DMS 273 treated with DMSO at 0.1 percent for 48 hours (cell line): ENCODE results near the gene TMEM74B.

Source experiments
- DNase-seq: peaks from one replicate; lab custom pipeline; 2025; lab: John Stamatoyannopoulos, UW

TMEM74B gene

GRCh38 chr20:1205802-1206201 lies 21.0 kb upstream of the TMEM74B start:
- DNase-seq: no peak

- no peak for DNase-seq
Observed at GRCh38 chr20:1204576-1204975, 19.8 kb upstream of the TMEM74B start.

GRCh38 chr20:1204113-1204512 lies 19.3 kb upstream of the TMEM74B start:
- DNase-seq: no peak

DNA sequence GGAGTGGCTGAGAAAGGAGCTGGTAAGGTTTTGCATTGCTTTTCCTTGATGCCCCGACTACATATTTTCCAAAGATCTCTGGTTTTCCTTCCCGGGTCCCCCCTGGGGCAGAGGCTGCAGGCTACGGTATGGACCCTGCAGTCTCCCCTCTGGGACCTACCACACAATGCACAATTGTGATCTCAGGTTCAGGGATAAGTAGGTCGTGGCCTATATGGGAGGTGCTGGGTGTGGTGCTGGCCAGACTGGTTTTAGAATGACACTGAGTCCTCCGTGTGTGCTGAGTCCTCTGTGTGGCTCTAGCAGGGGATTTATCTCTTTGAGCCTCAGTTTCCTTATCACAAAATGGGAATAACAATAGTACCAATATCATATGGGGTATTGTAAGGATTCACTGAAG lies 18.8 kb upstream of the TMEM74B start:
- DNase-seq: no peak

GRCh38 chr20:1202762-1203504 lies 18.2 kb upstream of the TMEM74B start, which contains the start of gene C20orf202:
C20orf202 (plus strand) TSS chr20:1203454; CDS start chr20:1203586, 132 bp downstream.
- DNase-seq: no peak

GRCh38 chr20:1199964-1200363 lies 15.2 kb upstream of the TMEM74B start:
- DNase-seq: no peak

GRCh38 chr20:1199212-1199873 lies 14.6 kb upstream of the TMEM74B start:
- DNase-seq: no peak

DNA sequence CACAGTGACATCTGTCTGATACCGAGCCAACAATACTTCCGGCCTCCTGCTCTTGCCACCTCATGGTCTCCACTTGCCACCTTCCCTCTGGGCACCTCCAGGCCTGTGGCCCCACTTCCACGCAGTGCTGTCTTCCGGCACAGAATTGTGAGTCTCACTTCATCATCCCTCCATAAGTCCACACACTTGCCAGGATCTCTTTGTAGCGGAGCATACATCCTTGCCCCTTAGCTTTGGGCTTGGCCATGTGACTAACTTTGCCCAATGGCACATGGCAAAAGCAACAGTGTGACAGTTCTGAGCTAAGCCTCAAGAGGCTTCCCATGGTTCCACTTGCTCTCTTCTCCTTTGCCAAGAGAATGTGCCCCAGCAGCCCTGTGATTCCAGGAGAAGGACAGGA lies 14.0 kb upstream of the TMEM74B start:
- no peak for DNase-seq

DNA sequence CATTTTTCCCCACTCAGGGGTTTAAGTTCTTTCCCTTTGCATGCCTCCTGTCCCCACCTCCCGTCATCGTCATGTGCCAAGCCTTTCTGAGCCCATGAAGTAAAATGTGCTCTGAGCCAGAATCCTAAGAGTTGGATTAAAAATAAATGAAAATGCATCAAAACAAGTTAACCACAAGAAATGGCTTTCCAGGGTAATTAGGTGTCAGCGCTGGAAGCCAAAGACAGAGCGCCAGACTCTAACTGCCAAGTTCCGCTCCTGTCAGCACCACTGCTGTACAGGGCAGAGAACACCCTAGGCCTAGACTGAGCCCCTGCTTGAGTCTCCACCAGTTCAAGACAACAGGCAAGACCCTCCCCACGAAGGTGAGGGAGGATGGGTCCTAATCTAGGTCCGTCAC lies 13.0 kb upstream of the TMEM74B start:
- DNase-seq: no peak

- no peak for DNase-seq
Observed at GRCh38 chr20:1196634-1197033, 11.9 kb upstream of the TMEM74B start.

DNA sequence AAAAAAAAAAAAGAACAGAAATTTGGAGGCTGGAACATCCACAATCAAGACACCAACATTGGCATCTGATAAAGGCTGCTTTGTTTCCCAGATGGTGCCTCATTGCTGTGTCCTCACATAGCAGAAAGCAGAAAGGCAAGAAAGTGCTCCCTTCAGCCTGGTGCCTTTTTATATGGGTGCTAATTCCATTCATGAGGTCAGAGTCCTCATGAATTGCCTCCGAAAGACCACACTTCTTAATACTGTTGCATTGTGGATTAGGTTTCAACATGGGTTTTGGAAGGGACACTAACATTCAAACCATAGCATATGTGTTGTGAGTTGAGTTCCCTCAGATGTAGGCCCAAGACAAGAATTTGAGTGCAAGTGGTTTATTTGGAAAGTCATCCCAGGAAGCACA lies 10.4 kb upstream of the TMEM74B start:
- no peak for DNase-seq

DNA sequence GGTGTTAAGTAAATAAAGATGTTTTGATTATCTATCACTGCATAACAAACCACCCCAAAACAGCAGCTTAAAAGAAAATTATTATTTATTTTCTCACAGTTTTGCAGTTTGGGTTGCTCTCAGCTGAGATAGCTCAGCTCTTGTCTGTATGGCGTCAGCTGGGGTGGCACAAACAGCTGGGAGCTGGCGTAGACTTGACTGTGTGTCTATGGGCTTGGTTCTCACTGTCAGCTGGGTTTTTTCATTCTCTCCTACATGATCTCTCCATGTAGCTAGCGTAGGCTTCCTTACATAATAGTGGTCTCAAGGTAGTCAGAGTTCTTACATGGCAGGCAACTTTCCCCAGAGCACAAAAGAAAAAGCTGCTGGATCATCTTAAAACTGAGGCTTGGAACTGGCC lies 6.5 kb upstream of the TMEM74B start:
- no peak for DNase-seq

- DNase-seq: no peak
Observed at GRCh38 chr20:1190847-1191246, 6.1 kb upstream of the TMEM74B start.

DNA sequence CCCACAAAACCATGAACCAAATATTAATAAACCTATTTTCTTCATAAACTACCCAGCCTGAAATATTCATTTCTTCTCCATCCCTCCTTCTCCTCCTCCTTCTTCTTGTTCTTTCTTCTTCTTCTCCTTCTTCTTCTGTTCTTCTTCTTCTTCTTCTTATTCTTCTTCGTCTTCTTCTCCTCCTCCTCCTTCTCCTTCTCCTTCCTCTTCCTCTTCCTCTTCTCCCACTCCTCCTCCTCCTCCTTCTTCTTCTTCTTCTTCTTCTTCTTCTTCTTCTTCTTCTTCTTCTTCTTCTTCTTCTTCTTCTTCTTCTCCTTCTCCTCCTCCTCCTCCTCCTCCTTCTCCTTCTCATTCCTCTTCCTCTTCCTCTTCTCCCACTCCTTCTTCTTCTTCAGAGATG lies 5.0 kb upstream of the TMEM74B start:
- no peak for DNase-seq

DNA sequence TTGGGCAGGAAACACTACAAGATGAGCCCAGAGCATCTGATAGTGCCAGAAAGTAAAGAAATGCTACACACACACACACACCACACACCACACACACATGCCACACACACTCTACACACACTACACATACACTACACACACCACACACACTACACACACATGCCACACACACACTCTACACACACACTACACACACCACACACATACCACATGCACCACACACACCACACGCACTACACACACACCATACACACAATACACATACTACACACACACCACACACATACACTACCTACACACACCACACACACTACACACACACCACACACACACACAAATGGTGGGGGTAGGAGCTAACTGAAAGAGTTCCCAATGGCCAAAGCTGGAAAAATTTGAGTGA lies 3.6 kb upstream of the TMEM74B start:
- no peak for DNase-seq

DNA sequence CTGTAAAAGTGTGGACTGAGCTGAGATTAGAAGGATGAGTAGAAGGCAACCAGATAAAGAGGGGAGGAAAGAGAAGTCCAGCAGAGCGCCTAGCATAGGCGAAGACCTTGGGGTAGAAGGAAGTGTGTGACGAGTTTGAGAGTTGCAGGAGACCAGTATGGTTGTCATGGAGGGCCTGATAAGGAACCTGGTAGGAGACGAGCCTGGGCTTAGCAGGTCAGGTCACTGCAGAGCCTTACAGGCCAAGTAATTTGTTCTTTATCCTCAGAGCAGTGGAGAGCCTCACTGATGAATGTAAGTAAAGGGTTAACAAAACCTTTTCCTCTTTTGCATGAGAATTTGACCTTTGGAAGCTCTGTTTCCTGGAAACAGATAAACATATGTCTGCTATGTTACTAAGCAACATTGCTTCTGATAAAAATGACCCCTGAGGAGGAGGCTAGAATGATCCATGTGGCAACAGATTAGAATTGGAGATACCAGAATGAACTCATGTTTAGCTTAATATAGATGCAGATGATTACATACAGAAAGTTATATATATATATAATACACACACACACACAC lies 2.9 kb upstream of the TMEM74B start:
- DNase-seq: peak; percentile 6

- no peak for DNase-seq
Observed at GRCh38 chr20:1186367-1186991, 1.7 kb upstream of the TMEM74B start.

DNA sequence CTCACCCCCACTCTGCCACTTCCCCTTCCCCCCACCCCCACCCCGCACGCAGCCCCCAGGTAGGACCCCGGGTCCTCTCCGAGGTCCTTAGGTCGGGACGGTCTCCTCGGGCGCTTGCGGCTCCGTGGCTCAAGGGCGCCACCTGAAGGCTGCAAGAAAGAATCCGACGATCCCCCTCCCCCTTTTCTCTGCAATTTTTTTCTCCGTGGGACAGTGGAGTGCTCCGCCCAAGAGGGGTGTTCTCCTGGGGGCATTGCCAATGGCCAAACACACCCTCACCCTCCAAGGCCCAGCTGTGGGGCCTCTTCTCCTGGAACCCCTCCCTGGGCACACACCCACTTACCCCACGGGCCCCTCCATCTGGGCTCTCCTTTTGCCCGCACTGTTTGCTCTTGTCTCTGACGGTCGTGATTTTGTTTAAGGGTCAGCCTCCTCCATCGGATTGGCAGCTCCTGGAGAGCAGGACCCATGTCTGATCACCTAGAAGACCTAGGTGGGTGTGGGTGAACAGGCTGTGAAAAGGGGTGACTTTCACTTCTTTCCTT lies 1.1 kb upstream of the TMEM74B start:
- DNase-seq: no peak

- no peak for DNase-seq
Observed at GRCh38 chr20:1185316-1185741, 548 bp upstream of the TMEM74B start.

DNA sequence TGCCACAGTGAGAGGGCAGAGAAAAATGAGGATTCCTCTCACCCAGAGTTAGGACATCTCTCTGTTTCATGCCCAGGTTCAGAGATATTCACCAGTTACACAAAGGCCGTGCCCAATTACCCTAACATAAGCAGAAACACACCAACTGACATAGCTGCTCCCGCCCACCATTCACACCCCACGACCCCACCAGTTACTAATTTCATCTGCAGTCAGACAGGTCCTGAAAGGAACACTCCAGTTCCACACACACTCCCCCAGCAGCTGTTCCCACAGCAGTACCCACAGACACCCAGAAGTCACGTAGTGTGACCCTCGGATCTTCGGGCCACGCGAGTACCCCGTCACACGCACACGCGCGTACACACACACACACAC lies 532 bp downstream of the TMEM74B start:
- no peak for DNase-seq

- DNase-seq: no peak
Observed at GRCh38 chr20:1183153-1183552, 1.6 kb downstream of the TMEM74B start.

GRCh38 chr20:1182106-1182505 lies 2.7 kb downstream of the TMEM74B start:
- no peak for DNase-seq

GRCh38 chr20:1180949-1181348 lies 3.8 kb downstream of the TMEM74B start:
- DNase-seq: no peak
